ENCODE results near the gene SMAD3.

Gene SMAD3

DNA sequence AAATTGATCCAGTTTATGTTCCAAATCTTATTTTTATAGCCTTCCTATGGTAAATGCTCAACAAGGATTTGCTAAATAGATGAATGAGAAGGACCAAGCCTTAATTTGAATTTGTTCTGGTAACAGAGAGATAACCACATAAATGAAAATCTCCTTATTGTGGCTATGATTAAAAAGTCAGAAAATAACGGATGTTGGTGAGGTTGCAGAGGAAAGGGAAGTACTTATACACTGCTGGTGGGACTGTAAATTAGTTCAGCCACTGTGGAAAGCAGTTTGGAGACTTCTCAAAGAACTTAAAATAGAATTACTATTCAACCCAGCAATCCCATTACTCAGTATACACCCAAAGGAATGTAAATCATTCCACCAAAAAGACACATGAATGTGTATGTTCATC is 162.9 kb downstream of the SMAD3 start:
- no peak for DNase-seq (ENCODE audit: low read depth in 2 of 2)

GRCh38 chr15:67230504-67230903 is 165.1 kb downstream of the SMAD3 start:
- no peak for DNase-seq (ENCODE audit: low read depth in 2 of 2)

DNA sequence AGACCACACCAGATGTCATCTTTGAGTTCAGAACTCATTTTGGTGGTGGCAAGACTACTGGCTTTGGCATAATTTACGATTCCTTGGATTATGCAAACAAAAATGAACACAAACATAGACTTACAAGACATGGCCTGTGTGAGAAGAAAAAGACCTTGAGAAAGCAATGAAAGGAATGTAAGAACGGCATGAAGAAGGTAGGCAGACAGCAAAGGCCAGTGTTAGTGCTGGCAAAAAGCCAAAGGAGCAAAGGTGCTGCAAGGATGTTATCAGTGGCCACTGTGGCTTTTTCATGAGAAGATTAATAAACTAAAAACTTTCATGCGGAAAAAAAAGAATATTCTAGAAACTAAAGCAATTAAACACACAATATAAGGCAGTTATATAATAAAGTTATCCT is 167.2 kb downstream of the SMAD3 start:
- no peak for DNase-seq (ENCODE audit: low read depth in 2 of 2)

DNA sequence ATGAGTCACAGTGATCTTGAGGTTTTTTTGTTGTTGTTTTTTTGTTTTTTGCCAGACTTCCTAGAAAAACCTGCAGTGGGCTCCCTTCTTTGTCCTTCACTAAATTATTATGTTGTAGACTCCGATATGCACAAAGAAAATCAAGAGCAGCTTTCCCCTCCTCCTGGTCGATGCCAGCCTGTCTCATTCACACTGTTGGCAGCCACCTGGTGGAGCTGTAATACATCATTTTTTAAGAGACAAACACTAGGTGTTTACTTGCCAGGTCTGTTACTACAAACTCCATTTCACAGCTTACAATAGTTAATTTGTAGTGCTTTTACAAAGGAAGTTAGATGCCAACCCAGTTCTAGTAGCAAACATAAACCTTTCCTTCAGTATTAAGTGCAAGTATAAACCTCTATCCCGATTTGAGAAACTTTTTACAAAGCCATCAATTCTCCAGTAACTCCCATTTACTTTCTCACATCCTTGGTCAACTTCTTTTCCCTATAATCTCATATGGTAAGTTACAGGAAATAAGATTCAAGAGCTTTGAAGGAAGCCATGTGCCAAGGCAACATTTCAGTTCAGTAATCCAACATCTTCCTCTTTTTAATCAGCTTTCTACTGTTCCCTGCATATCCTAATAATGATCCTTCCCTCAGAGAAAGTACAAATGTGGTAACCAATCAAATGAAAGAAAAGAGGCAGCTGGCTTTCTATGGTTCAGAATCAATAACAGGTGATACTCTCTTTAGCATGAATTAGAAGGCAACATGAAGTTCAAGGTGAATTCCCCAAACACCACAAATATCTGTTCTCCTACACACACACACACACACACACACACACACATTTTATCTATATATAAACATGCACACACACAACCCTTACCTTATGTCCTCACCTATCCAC is 175.1 kb downstream of the SMAD3 start:
- no peak for DNase-seq (ENCODE audit: low read depth in 2 of 2)

- no peak for DNase-seq (ENCODE audit: low read depth in 2 of 2)
These were observed 175.9 kb downstream of the SMAD3 start for GRCh38 chr15:67241132-67241855.

DNA sequence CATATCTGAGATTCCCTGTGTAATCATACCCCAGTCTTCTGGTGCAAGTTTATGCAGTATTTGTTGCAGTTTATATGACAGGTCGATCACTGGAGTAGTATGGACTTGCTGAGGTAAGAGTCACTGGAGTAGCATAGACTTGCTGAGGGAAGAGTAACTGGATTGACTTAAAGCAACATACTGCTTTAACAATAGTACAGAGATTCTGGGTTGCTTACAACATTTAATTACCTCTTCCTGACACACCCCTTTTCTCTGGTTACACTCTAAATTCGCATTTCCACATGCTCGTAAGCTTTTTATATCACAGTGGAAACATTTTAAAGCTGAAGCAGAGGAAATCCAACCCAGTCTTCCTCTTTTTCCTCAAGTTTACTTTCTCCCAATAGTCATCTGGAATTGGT is 177.3 kb downstream of the SMAD3 start:
- DNase-seq (ENCODE audit: low read depth in 2 of 2), result no peak
